ENCODE data around the gene DNAJB7.
"Not testable (repeated sequence)": the region's sequence is repeated elsewhere in the genome, so short reads cannot be mapped to it uniquely, and the experiment has no call there.

The DNAJB7 gene

GRCh38 chr22:40844951-40845350 is 17.0 kb downstream of the DNAJB7 start:
- TF ChIP-seq CTCF (IDR thresholded peaks at IDR 0.05; ENCODE audit: extremely low read depth, missing control alignments) = no peak
- DNase-seq (ENCODE audit: low spot score) = no peak

DNA sequence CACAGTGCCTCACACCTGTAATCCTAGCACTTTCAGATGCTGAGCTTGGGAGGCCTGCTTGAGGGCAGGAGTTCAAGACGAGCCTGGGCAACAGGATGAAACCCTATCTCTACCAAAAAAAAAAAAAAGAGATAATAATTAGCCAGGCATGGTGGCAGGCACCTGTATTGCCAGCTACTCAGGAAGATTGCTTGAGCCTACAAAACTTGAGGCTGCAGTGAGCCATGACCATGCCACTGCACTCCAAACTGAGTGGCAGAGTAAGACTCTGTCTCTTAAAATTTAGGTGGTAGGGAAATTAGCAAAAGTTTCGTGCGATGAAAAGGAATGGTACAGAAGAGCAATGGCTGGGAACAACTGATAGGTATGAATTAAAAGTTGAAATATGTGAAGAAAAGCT is 23.4 kb downstream of the DNAJB7 start:
- no peak for DNase-seq (ENCODE audit: low spot score)
- no peak for TF ChIP-seq CTCF (IDR thresholded peaks at IDR 0.05; ENCODE audit: extremely low read depth, missing control alignments)

- no peak for DNase-seq (ENCODE audit: low spot score)
- no peak for TF ChIP-seq CTCF (IDR thresholded peaks at IDR 0.05; ENCODE audit: extremely low read depth, missing control alignments)
Measured at GRCh38 chr22:40834619-40835018, 27.3 kb downstream of the DNAJB7 start.

DNA sequence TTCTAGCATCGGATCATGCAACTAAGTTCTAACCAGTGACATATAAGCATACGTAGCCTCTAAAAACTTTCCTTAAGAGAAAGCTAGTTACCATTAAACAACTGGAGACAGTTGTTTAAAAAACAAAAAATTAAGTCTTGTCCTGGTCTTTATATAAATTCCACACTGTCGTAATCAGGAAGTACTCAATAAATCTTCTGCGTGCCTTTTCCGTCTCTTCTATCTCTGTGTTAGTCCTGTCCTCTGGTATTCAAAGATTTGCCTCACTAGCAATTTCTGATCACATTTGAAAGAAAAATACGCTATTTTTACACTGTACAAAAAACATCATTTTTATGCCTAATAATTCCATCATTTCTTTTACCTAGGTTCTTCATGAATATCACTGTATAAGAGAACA is 32.8 kb downstream of the DNAJB7 start:
- no peak for DNase-seq (ENCODE audit: low spot score)
- TF ChIP-seq CTCF (IDR thresholded peaks at IDR 0.05; ENCODE audit: extremely low read depth, missing control alignments) = no peak

- no peak for TF ChIP-seq CTCF (IDR thresholded peaks at IDR 0.05; ENCODE audit: extremely low read depth, missing control alignments)
- no peak for DNase-seq (ENCODE audit: low spot score)
Measured at GRCh38 chr22:40826984-40827741, 34.8 kb downstream of the DNAJB7 start.

DNA sequence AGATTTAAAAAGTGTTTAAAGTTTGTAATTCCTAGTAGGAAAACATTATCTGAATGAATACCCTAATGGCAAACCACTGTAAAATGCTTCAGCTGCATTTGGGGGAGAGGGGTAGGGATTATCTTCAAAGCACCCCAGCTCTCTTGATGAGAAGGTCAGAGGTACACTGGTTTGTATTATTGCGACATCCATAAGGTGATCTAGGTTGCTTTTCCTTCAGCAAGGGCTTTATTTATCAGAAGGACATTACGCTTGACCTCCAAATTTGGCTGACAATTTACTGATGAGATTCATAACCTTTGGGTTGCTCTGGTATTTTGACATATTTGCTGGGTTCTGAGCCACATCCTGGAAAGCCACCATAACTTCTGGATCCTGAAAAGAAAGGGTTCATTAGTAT is 35.6 kb downstream of the DNAJB7 start:
- not testable (repeated sequence) for DNase-seq (ENCODE audit: low spot score)

GRCh38 chr22:40823426-40823825 is 38.5 kb downstream of the DNAJB7 start:
- TF ChIP-seq CTCF (IDR thresholded peaks at IDR 0.05; ENCODE audit: extremely low read depth, missing control alignments) = no peak
- DNase-seq (ENCODE audit: low spot score) = no peak

DNA sequence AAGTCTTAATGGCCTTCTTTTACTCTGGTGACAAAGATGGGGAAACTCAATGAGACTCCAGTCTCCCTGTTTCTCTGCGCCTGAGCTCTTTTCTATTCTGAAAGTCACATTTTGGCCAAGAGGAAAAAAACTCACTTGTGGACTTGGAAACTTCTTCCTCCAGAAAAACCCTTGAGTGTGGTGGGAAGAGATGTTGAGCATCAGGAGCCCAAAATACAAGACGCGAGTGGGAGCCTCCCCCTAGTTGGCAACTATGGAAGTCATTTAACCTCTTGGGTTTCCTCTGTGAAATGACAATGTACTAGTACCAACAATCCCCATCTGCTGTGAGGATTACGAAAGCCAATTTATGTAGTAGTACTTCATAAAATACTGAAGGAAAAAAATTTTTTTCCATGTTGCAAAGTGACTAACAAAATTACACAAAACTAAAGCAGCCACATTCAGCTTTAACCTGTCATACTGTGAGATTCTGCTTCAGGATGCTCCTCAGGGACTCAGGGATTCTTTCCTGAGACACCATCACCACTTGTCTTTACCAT is 42.2 kb downstream of the DNAJB7 start:
- peak; percentile 15 for DNase-seq (ENCODE audit: low spot score)
- no peak for TF ChIP-seq CTCF (IDR thresholded peaks at IDR 0.05; ENCODE audit: extremely low read depth, missing control alignments)
